A673 (cell line): ENCODE measurements around the gene FAM120A.

Experiments
- CTCF ChIP-seq: fragments of 300-800, 200-600 bp; sonication (generic); conservative IDR thresholded peaks from 2 replicates; pipeline ENCODE4 v1.5.1; 2017; ENCODE audit warnings: low read depth, mild to moderate bottlenecking, antibody characterized with exemption, low read length, moderate library complexity, mixed read lengths
- EZH2 ChIP-seq: fragments of 200-600 bp; sonication (generic); IDR thresholded peaks from 2 replicates; pipeline ENCODE4 v1.6.1; 2017; ENCODE audit warnings: borderline replicate concordance, low read depth, mild to moderate bottlenecking, mixed read lengths, antibody characterized with exemption, low read length; ENCODE audit not compliant: poor library complexity, severe bottlenecking

GRCh38 chr9:93558503-93558902 lies 107.0 kb downstream of the FAM120A start:
- no peak for TF ChIP-seq EZH2
- TF ChIP-seq CTCF = no peak
